Activated CD8-positive, alpha-beta memory T cell treated with anti-CD3 and anti-CD28 coated beads, Interleukin-2, amount 10 ng/mL, durations not matched to agents 7 days and 5 days (primary cell): ENCODE measurements around the gene GRIP2. TPM values are rescaled to one million over a fixed set of nuclear protein-coding genes. Genes with fewer than 3 reads are reported as not detected.

Source experiments
- ATAC-seq: fragments of 150-1000 bp; cut with Tn5 transposase; one replicate; pipeline ENCODE4 v1.10.0; 2021; ENCODE audit warnings: moderate library complexity
- CTCF ChIA-PET: fragments of 350-600 bp; sonication (Branson Sonifier 250); formaldehyde crosslinking; loops from one replicate; lab custom pipeline; 2021; ENCODE audit warnings: antibody characterized with exemption; lab: Charles Lee
- DNase-seq: peaks from one replicate; pipeline ENCODE4 v3.0.0-alpha.2; 2020
- H3K27ac Mint-ChIP-seq: one replicate; pipeline ENCODE4 v1.8.0; 2021; ENCODE audit warnings: mild to moderate bottlenecking, mixed read lengths
- H3K27me3 Mint-ChIP-seq: one replicate; pipeline ENCODE4 v1.8.0; 2021; ENCODE audit warnings: mixed read lengths
- H3K36me3 Mint-ChIP-seq: one replicate; pipeline ENCODE4 v1.8.0; 2021; ENCODE audit warnings: mild to moderate bottlenecking, mixed read lengths
- H3K4me1 Mint-ChIP-seq: one replicate; pipeline ENCODE4 v1.8.0; 2021; ENCODE audit warnings: mixed read lengths
- H3K4me3 Mint-ChIP-seq: one replicate; pipeline ENCODE4 v1.8.0; 2021; ENCODE audit warnings: mild to moderate bottlenecking, moderate library complexity, mixed read lengths
- H3K9me3 Mint-ChIP-seq: one replicate; pipeline ENCODE4 v1.8.0; 2022; ENCODE audit warnings: low read depth, mixed read lengths
- total RNA-seq, 2 experiments: library from RNA; stranded (reverse); gene quantifications; one replicate each; pipeline ENCODE4 v1.2.3, GENCODE V29; 2021

GRIP2 gene
- total RNA-seq, 2 experiments from 2014 or later = not detected

DNA sequence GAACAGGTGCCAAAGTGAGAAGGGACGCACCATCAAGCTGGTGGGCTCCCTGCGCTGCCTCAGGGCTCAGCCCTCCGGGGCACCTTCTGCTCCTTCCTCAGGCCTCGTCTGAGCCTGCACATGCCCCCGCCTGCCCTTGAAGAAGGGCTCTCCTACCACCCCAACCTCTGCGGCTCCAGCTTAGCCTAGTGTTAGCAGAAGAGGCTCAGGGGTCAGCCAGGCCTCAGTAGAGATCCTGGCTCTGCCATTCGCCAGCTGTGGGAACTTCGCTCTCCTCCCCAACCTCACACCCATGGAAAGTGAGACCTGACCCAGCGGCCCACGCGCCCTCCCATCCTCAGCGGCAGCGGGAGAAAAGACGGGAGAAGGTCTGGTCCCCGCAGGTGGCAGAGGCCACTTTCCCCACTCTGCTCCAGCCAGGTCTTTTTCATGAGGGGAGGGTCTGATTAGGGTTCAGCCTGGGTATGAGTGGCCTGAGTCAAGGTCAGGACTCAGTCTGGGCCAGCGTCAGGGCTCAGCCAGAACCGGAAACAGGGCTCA is 8.2 kb downstream of the GRIP2 start:
- Mint-ChIP-seq H3K4me1 (no peaks in the 10 kb centered on the region), H3K36me3 (no peaks in the 10 kb centered on the region), H3K27ac (no peak overlapping the region), H3K27me3 (peaks cover 25% of the 10 kb centered on the region), H3K4me3 (no peak overlapping the region), H3K9me3 (no peaks in the 10 kb centered on the region)
- CTCF ChIA-PET = no interaction called here
- DNase-seq (no peak), ATAC-seq (no peak)

DNA sequence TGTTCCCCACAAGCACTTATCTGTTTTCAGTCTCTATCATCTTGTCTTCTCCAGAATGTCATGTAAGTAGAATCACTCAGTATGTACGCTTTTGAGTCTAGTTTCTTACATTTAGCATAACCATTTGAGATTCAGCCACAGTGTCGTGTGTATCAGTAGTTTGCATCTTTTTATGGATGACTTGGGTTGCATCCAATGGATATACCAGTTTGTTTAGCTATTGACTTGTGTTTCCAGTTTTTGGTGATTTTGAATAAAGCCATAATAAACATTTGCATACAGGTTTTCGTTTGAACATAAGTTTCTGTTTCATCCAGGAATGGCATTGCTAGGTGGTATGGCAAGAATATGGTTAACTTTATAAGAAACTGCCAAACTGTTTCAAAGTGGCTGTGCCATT is 12.1 kb downstream of the GRIP2 start:
- CTCF ChIA-PET = interaction anchor here (1.1 to 1.4 kb wide), 3 partner anchors 16 to 324 kb away, joined by 3 to 4 read pairs (median 4); no protein-coding TSS in a partner anchor
- no peak for DNase-seq
- H3K9me3 Mint-ChIP-seq = no peaks in the 10 kb centered on the region
- no peaks in the 10 kb centered on the region for H3K4me1 Mint-ChIP-seq
- H3K27ac Mint-ChIP-seq = no peak overlapping the region
- H3K36me3 Mint-ChIP-seq = no peaks in the 10 kb centered on the region
- peaks cover 28% of the 10 kb centered on the region for H3K27me3 Mint-ChIP-seq
- no peak overlapping the region for H3K4me3 Mint-ChIP-seq
- ATAC-seq = no peak

DNA sequence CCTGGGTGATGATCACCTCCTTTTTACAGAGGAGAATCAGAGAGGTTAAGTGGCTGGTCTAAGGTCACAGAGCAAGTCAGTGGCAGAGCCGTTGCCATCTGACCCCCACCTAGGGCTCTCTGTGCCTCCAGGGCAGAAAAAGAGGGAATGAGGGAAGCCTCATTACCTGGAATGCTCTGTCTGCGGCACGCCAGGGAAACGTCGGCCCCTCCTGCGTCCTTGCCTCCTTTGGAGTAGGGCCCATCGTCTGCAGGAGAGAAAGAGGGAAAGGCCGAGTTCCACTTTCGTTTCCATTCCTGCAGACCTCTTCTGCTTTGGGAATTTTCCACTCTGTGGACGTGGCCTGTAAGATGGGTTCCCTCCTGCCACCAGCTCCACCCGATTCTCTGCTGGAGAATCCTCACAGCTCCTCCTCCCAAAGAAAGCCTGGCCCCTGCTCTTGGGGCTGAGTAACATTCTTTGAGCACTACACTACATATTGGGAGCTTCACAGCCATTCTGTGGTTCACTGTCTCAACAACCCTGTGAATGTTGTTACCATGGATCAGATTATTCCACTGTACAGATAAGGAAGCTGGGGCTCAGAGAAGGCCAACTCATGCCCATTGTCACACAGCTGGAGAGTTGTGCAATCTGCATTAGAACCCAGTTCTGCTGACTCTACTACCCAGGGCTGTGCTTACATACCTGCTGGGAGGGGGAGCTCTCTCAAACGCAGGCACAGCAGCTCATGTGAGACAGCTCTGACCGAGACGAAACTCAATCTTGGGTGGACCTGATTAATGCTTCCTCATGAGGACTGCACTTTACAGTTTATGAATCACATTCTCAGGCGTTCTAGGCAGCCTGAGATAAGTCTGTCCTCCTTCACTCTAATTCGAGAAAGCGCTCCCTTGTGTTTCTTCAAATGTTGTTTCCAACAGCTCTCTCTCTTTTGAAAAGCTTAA is 14.2 kb downstream of the GRIP2 start:
- Mint-ChIP-seq H3K27ac (no peak overlapping the region), H3K9me3 (no peaks in the 10 kb centered on the region), H3K4me3 (no peak overlapping the region), H3K36me3 (no peaks in the 10 kb centered on the region), H3K4me1 (no peaks in the 10 kb centered on the region), H3K27me3 (peaks cover 22% of the 10 kb centered on the region)
- DNase-seq (no peak), ATAC-seq (no peak)
- CTCF ChIA-PET = interaction anchor here (1.0 kb wide), 1 partner anchor 22 kb away, joined by 3 read pairs; no protein-coding TSS in a partner anchor

DNA sequence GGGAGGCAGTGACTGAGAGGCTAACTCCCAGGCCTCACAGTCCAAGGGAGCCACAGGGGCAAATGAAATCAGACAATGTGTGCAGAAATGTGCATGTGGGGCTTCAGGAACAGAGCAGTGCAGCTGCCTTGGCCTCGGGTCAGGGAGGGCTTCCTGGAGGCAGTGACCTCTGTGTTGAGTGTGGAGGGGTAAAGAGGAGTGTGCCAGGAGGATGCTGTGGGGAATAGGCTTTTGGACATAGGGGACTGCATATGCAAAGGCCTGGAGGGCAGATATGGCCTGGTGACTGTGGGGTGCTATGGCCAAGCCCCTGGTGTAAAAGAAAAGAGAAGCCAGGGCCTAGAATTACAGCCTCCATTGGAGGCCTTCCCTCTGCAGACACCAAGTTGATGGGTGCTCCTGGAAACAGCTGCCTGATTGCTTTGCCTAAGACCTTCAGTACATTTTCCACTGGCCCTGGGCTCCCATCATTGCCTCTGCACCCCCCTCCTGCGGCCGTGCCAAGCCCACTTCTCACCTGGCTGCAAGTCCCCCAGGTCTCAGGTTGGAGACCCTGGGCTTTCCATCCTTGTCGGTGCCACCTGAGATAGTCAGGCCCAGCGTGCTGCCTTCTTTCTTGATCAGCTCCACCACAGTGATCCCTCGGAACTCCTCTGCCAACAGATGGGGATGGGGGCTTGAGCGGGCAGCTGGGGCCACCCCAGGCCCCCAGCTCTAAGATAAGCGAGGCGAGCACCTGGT is 15.1 kb downstream of the GRIP2 start:
- Mint-ChIP-seq H3K9me3 (no peaks in the 10 kb centered on the region), H3K4me3 (no peak overlapping the region), H3K27ac (no peak overlapping the region), H3K36me3 (no peaks in the 10 kb centered on the region), H3K4me1 (no peaks in the 10 kb centered on the region), H3K27me3 (peaks cover 17% of the 10 kb centered on the region)
- DNase-seq (no peak), ATAC-seq (no peak)
- CTCF ChIA-PET = no interaction called here

DNA sequence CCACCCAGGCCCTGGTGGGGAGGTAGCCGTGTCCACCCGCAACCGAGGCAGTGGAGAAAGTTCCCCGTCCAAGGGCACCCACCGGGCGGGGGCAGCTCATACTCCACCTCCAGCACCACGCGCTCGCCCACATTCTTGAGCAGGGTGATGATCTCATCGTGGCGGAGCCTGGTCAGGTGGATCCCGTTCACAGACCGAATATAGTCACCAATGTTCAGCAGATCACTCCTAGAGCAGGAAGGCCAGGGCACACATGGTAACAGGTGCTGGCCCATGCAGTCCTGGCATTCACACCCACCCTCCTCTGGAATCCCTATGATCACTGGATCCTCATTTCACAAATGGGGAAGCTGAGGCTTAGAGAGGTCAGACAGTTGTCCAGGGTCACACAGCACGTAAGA is 15.8 kb downstream of the GRIP2 start:
- no peaks in the 10 kb centered on the region for H3K9me3 Mint-ChIP-seq
- DNase-seq (no peak), ATAC-seq (no peak)
- no peaks in the 10 kb centered on the region for H3K36me3 Mint-ChIP-seq
- no peak overlapping the region for H3K27ac Mint-ChIP-seq
- no peak overlapping the region for H3K4me3 Mint-ChIP-seq
- CTCF ChIA-PET = interaction anchor here (1.0 kb wide), 1 partner anchor 16 kb away, joined by 3 read pairs; no protein-coding TSS in a partner anchor
- no peaks in the 10 kb centered on the region for H3K4me1 Mint-ChIP-seq
- H3K27me3 Mint-ChIP-seq = peaks cover 14% of the 10 kb centered on the region

DNA sequence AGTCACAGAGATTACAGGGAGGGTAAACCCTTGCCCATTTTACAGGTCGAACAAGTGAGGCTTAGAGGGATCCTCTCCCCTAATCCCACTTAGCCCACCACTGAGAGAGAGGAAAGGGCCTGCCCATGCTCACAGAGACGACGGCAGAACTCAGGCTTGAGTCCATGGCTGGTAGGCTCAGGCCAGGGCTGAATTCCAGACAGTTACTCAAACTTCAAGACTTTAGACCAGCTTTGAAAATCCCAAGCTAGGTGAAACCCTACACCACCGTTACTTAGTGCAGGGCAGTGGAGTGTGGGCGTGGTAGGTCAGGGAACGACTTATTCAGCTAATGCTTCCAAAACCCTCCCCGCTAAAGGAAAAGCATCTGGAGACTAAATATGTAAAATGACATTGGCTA is 16.4 kb downstream of the GRIP2 start:
- H3K4me1 Mint-ChIP-seq = no peaks in the 10 kb centered on the region
- H3K27me3 Mint-ChIP-seq = peaks cover 13% of the 10 kb centered on the region
- H3K4me3 Mint-ChIP-seq = no peak overlapping the region
- no peaks in the 10 kb centered on the region for H3K9me3 Mint-ChIP-seq
- no peaks in the 10 kb centered on the region for H3K36me3 Mint-ChIP-seq
- H3K27ac Mint-ChIP-seq = no peak overlapping the region
- ATAC-seq = no peak
- DNase-seq = no peak
- CTCF ChIA-PET = interaction anchor here (1.0 kb wide), 1 partner anchor 15 kb away, joined by 3 read pairs; no protein-coding TSS in a partner anchor

DNA sequence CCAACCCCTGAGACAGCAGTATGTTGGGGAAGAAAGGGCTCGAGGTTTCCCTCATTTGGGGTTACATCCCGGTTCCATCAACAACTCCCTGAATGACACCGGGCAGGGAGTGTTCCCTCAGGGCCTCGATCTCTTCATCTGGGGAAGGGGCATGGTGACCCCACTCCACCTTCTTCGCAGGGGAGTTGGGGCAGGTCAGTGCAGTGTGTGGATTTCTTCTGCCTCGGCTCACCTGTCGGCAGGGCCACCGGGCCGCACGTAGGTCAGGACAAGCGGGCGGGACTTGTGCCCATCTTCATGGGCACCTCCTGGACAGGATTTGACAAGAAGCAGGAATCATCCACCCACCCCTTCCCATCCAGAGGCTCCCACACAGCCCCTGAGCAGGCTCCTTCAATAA is 17.4 kb downstream of the GRIP2 start:
- H3K27ac Mint-ChIP-seq = no peak overlapping the region
- H3K4me3 Mint-ChIP-seq = no peak overlapping the region
- no peaks in the 10 kb centered on the region for H3K9me3 Mint-ChIP-seq
- CTCF ChIA-PET = no interaction called here
- H3K27me3 Mint-ChIP-seq = peaks cover 6% of the 10 kb centered on the region
- ATAC-seq = no peak
- DNase-seq = no peak
- no peaks in the 10 kb centered on the region for H3K4me1 Mint-ChIP-seq
- H3K36me3 Mint-ChIP-seq = no peaks in the 10 kb centered on the region

DNA sequence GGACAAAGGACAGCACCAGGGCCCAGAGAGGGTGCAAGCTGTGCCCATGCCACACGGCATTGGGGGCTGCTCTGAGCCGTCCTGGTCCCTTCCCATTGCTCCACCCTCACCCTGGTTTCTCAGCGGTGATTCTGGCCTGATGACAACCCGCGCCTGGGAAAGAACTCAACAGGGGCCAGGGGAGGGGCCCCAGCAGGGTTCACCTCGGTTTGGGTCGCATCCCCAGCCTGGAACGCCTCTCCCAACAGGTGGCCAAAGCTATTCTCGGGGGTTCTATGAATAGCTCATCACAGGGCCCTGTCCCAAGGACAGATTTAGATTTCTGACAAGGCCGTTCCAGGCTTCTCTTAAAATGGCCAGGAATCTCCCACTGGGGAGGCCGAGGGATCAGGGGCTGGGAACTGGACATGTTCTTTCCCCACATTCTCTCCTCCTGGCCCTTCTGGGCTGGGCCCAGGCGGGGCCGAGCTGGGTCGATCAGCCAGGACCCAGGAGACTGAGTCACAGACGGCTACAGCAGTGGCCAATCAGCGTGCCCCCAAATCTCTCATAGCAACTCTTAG is 17.9 kb downstream of the GRIP2 start:
- ATAC-seq (no peak), DNase-seq (no peak)
- Mint-ChIP-seq H3K27me3 (peaks cover 6% of the 10 kb centered on the region), H3K4me3 (no peak overlapping the region), H3K36me3 (no peaks in the 10 kb centered on the region), H3K9me3 (no peaks in the 10 kb centered on the region), H3K27ac (no peak overlapping the region), H3K4me1 (no peaks in the 10 kb centered on the region)
- CTCF ChIA-PET = no interaction called here

DNA sequence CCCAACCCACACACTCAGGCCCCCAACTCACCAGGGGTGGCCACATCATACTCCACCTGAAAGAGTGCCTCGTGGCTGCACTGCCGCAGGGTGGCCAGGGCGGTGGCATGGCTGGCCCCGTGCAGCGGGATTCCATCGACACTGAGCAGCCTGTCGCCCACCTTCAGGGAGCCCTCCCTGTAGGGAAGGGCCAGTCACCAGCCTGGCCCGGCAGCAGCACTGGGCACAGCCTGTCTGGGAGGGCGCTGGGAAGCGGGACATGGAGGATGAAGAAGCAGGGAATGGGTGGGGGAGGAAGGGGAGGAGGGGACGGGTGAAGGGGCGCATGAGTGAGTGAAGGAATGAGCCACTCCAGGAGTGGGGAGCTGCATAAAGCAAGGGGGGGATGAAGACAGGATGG is 18.5 kb downstream of the GRIP2 start:
- H3K36me3 Mint-ChIP-seq = no peaks in the 10 kb centered on the region
- H3K9me3 Mint-ChIP-seq = no peaks in the 10 kb centered on the region
- H3K27ac Mint-ChIP-seq = no peak overlapping the region
- DNase-seq (no peak), ATAC-seq (no peak)
- CTCF ChIA-PET = no interaction called here
- H3K27me3 Mint-ChIP-seq = peaks cover 6% of the 10 kb centered on the region
- H3K4me1 Mint-ChIP-seq = no peaks in the 10 kb centered on the region
- no peak overlapping the region for H3K4me3 Mint-ChIP-seq

DNA sequence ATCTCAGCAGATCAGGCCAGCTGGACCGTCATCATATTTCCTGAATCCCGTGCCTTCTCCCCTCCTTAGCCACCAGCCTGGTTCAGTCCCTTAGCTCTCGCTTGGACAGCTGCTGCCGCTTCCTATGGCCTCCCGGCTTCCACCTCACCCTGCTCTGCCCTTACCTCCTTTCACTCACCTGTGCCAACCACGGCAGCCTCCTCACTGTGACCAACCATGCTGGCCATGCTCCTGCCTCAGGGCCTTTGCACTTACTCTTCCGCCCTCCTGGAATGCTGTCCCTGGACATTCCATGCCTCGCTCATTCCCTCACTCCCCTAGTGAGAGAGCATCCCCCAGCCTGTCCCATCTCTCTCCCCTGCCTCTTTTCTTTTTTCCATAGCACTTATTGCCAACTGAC is 19.2 kb downstream of the GRIP2 start:
- Mint-ChIP-seq H3K27me3 (peaks cover 2% of the 10 kb centered on the region), H3K9me3 (no peaks in the 10 kb centered on the region), H3K4me3 (no peak overlapping the region), H3K36me3 (no peaks in the 10 kb centered on the region), H3K4me1 (no peaks in the 10 kb centered on the region), H3K27ac (no peak overlapping the region)
- CTCF ChIA-PET = interaction anchor here (2.0 kb wide), 1 partner anchor 12 kb away, joined by 9 read pairs; no protein-coding TSS in a partner anchor
- DNase-seq (no peak), ATAC-seq (no peak)

DNA sequence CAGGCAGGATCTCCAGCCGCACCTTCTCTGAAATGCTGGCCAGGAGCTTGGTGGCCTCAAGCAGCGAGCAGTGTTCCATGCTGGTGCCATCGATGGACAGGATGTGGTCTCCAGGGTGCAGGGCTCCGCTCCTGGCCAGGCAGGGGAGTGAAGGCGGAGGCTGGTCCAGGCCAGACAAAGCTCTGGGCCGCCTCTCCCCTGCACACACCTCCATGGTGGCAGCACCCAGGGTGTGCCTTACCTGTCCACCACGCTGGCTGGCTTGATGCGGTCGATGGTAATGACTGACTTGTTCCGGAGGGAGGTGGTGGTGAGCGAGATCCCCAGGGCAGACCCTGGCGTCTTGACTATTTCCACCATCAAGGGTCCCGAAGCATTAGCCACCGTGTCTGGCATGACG is 20.0 kb downstream of the GRIP2 start:
- no peak overlapping the region for H3K4me3 Mint-ChIP-seq
- CTCF ChIA-PET = interaction anchor here (2.0 kb wide), 1 partner anchor 11 kb away, joined by 9 read pairs; no protein-coding TSS in a partner anchor
- H3K36me3 Mint-ChIP-seq = no peaks in the 10 kb centered on the region
- ATAC-seq (no peak), DNase-seq (no peak)
- no peaks in the 10 kb centered on the region for H3K4me1 Mint-ChIP-seq
- H3K27ac Mint-ChIP-seq = no peak overlapping the region
- peaks cover 2% of the 10 kb centered on the region for H3K27me3 Mint-ChIP-seq
- no peaks in the 10 kb centered on the region for H3K9me3 Mint-ChIP-seq

DNA sequence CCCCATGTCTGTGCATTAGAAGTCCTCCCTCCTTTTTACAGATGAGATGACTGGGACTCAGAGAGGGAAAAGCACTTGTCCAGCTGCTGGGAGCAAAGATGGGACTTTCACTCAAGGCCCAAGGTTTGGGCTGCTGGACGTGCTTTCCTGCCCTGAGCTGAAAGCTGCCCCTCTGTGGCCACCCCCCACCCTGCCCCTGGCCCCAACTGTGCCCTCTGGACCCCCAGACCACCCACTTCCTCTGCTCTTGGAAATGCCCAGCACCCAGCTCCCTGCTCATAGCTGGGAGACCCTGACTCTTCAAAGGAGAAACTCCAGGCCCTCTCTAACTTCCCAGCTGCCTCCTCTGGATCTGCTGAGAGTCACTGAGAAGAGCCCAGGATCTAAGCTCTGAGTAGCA is 20.7 kb downstream of the GRIP2 start:
- H3K4me3 Mint-ChIP-seq = no peak overlapping the region
- no peak overlapping the region for H3K27ac Mint-ChIP-seq

DNA sequence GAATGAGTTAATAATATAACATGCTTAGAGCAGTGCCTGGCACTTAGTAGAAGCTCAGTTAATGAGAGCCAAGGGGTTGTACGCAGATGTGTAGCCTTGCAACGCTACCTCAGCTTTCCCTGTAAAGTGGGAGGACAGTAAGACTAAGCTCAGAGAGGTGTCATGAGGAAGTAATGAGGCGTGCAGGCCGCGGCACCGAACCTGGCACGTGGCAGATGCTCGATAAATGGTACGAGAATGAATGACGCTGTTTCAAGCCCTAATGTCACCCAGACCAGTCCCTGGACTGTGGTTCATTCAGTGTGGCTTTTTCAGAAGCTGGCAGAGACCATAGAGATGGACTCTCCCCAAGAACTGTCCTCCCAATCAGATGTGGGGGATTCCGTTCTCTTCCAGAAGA is 21.2 kb downstream of the GRIP2 start:
- no peak overlapping the region for H3K4me3 Mint-ChIP-seq
- H3K4me1 Mint-ChIP-seq = no peaks in the 10 kb centered on the region
- DNase-seq (no peak), ATAC-seq (no peak)
- no peaks in the 10 kb centered on the region for H3K36me3 Mint-ChIP-seq
- peaks cover 2% of the 10 kb centered on the region for H3K27me3 Mint-ChIP-seq
- no peak overlapping the region for H3K27ac Mint-ChIP-seq
- no peaks in the 10 kb centered on the region for H3K9me3 Mint-ChIP-seq
- CTCF ChIA-PET = interaction anchor here (0.8 to 2.0 kb wide), 2 partner anchors 10 to 267 kb away, joined by 3 to 9 read pairs; no protein-coding TSS in a partner anchor

More for the DNA sequence above, 20.7 kb downstream of the GRIP2 start:
- H3K36me3 Mint-ChIP-seq = no peaks in the 10 kb centered on the region
- DNase-seq = no peak
- CTCF ChIA-PET = interaction anchor here (0.8 to 2.0 kb wide), 2 partner anchors 10 to 267 kb away, joined by 3 to 9 read pairs; no protein-coding TSS in a partner anchor
- H3K27me3 Mint-ChIP-seq = peaks cover 2% of the 10 kb centered on the region
- H3K4me1 Mint-ChIP-seq = no peaks in the 10 kb centered on the region
- ATAC-seq = no peak
- no peaks in the 10 kb centered on the region for H3K9me3 Mint-ChIP-seq
